ENCODE measurements around the gene PTPRD. TPM values are rescaled to one million over a fixed set of nuclear protein-coding genes. Genes with fewer than 3 reads are reported as not detected.
A peak's percentile ranks its signal among the peaks of the same experiment; 100 is the strongest.

Gene PTPRD
- total RNA-seq, 1 donor, result 11.5 TPM

- TF ChIP-seq CTCF (IDR thresholded peaks at IDR 0.05; ENCODE audit: insufficient read depth, low read length), result no peak
- H3K4me3 ChIP-seq (ENCODE audit: low read depth, low read length), result no peak overlapping the region
- no peak for DNase-seq (ENCODE audit: low read depth)
These were observed 2139.4 kb downstream of the PTPRD start for GRCh38 chr9:8473244-8474020.

- H3K4me3 ChIP-seq (ENCODE audit: low read depth, low read length), result no peak overlapping the region
- DNase-seq (ENCODE audit: low read depth), result no peak
- TF ChIP-seq CTCF (IDR thresholded peaks at IDR 0.05; ENCODE audit: insufficient read depth, low read length), result no peak
These were observed 2144.7 kb downstream of the PTPRD start for GRCh38 chr9:8468045-8468637.

- TF ChIP-seq CTCF (IDR thresholded peaks at IDR 0.05; ENCODE audit: insufficient read depth, low read length), result no peak
- no peak for DNase-seq (ENCODE audit: low read depth)
- no peak overlapping the region for H3K4me3 ChIP-seq (ENCODE audit: low read depth, low read length)
These were observed 2155.0 kb downstream of the PTPRD start for GRCh38 chr9:8457816-8458215.

- no peak for TF ChIP-seq CTCF (IDR thresholded peaks at IDR 0.05; ENCODE audit: insufficient read depth, low read length)
- no peak overlapping the region for H3K4me3 ChIP-seq (ENCODE audit: low read depth, low read length)
- DNase-seq (ENCODE audit: low read depth), result peak; percentile 85
These were observed 2155.7 kb downstream of the PTPRD start for GRCh38 chr9:8457055-8457454.

- no peak for TF ChIP-seq CTCF (IDR thresholded peaks at IDR 0.05; ENCODE audit: insufficient read depth, low read length)
- peak; percentile 81 for DNase-seq (ENCODE audit: low read depth)
These were observed 2156.5 kb downstream of the PTPRD start for GRCh38 chr9:8456344-8456743.

GRCh38 chr9:8450810-8451545 lies 2161.8 kb downstream of the PTPRD start:
- no peak overlapping the region for H3K4me3 ChIP-seq (ENCODE audit: low read depth, low read length)
- TF ChIP-seq CTCF (IDR thresholded peaks at IDR 0.05; ENCODE audit: insufficient read depth, low read length), result no peak
- DNase-seq (ENCODE audit: low read depth), result no peak

More at GRCh38 chr9:8456344-8456743, 2156.5 kb downstream of the PTPRD start:
- no peak overlapping the region for H3K4me3 ChIP-seq (ENCODE audit: low read depth, low read length)
